ENCODE measurements around the gene GOPC.

- TF ChIP-seq YY1 (IDR thresholded peaks at IDR 0.05; ENCODE audit: low read depth) (no peak), EP300 (IDR thresholded peaks at IDR 0.05; ENCODE audit: borderline replicate concordance) (no peak), TAF1 (IDR thresholded peaks at IDR 0.05; ENCODE audit: low read depth) (no peak), ZBTB7A (IDR thresholded peaks at IDR 0.05; ENCODE audit: low read depth) (no peak), CREB1 (IDR thresholded peaks at IDR 0.05; ENCODE audit: low read depth) (no peak), TCF12 (IDR thresholded peaks at IDR 0.05; ENCODE audit: low read depth) (no peak), REST (IDR thresholded peaks at IDR 0.05; ENCODE audit: low read depth) (no peak)
These were observed 70.2 kb downstream of the GOPC start for GRCh38 chr6:117531809-117532725.
